Measurements from ENCODE around the gene STX18. TPM values are rescaled to one million over a fixed set of nuclear protein-coding genes. Genes with fewer than 3 reads are reported as not detected.

STX18 gene
- total RNA-seq, 1 donor from 2014 or later = 36.7 TPM

GRCh38 chr4:4461850-4462249 lies 80.0 kb downstream of the STX18 start:
- Mint-ChIP-seq H3K4me3 (no peak overlapping the region), H3K4me1 (ENCODE audit: unreplicated experiment) (peaks cover 7% of the 10 kb centered on the region), H3K9me3 (peaks cover 7% of the 10 kb centered on the region)

GRCh38 chr4:4461178-4461577 lies 80.7 kb downstream of the STX18 start:
- no peak for TF ChIP-seq CTCF (conservative IDR thresholded peaks at IDR 0.05)
- Mint-ChIP-seq H3K27me3 (no peaks in the 10 kb centered on the region), H3K27ac (no peak overlapping the region), H3K4me1 (ENCODE audit: unreplicated experiment) (peaks cover 7% of the 10 kb centered on the region), H3K36me3 (peaks cover 36% of the 10 kb centered on the region), H3K4me3 (no peak overlapping the region), H3K9me3 (peaks cover 3% of the 10 kb centered on the region)
- no peak for DNase-seq (ENCODE audit: extremely low spot score, unreplicated experiment)

More at GRCh38 chr4:4461850-4462249, 80.0 kb downstream of the STX18 start:
- TF ChIP-seq CTCF (conservative IDR thresholded peaks at IDR 0.05) = no peak
- peaks cover 39% of the 10 kb centered on the region for H3K36me3 Mint-ChIP-seq
- peak overlapping the region; percentile 8 for H3K27ac Mint-ChIP-seq
- no peak for DNase-seq (ENCODE audit: extremely low spot score, unreplicated experiment)
- H3K27me3 Mint-ChIP-seq = no peaks in the 10 kb centered on the region

- Mint-ChIP-seq H3K4me3 (no peak overlapping the region), H3K9me3 (no peaks in the 10 kb centered on the region), H3K4me1 (ENCODE audit: unreplicated experiment) (peaks cover 7% of the 10 kb centered on the region)
Observed at GRCh38 chr4:4460759-4461158, 81.1 kb downstream of the STX18 start.

GRCh38 chr4:4459181-4459580 lies 82.7 kb downstream of the STX18 start:
- no peak for DNase-seq (ENCODE audit: extremely low spot score, unreplicated experiment)
- Mint-ChIP-seq H3K4me1 (ENCODE audit: unreplicated experiment) (peaks cover 7% of the 10 kb centered on the region), H3K27ac (no peak overlapping the region), H3K9me3 (no peaks in the 10 kb centered on the region), H3K4me3 (no peak overlapping the region), H3K36me3 (peaks cover 25% of the 10 kb centered on the region), H3K27me3 (no peaks in the 10 kb centered on the region)
- no peak for TF ChIP-seq CTCF (conservative IDR thresholded peaks at IDR 0.05)

More at GRCh38 chr4:4460759-4461158, 81.1 kb downstream of the STX18 start:
- no peak for TF ChIP-seq CTCF (conservative IDR thresholded peaks at IDR 0.05)
- Mint-ChIP-seq H3K27me3 (no peaks in the 10 kb centered on the region), H3K27ac (no peak overlapping the region), H3K36me3 (peaks cover 32% of the 10 kb centered on the region)
- no peak for DNase-seq (ENCODE audit: extremely low spot score, unreplicated experiment)

- no peaks in the 10 kb centered on the region for H3K9me3 Mint-ChIP-seq
- peaks cover 7% of the 10 kb centered on the region for H3K4me1 Mint-ChIP-seq (ENCODE audit: unreplicated experiment)
- no peak overlapping the region for H3K27ac Mint-ChIP-seq
- H3K27me3 Mint-ChIP-seq = no peaks in the 10 kb centered on the region
- DNase-seq (ENCODE audit: extremely low spot score, unreplicated experiment) = no peak
- no peak overlapping the region for H3K4me3 Mint-ChIP-seq
- TF ChIP-seq CTCF (conservative IDR thresholded peaks at IDR 0.05) = no peak
- H3K36me3 Mint-ChIP-seq = peaks cover 27% of the 10 kb centered on the region
Observed at GRCh38 chr4:4457803-4458553, 83.9 kb downstream of the STX18 start.
